Left lung (tissue), 10 donors: ENCODE measurements around the gene IGSF21. TPM values are rescaled to one million over a fixed set of nuclear protein-coding genes. Genes with fewer than 3 reads are reported as not detected.

Source experiments
- ATAC-seq: fragments of 200-7000 bp; cut with Tn5 transposase; one replicate; pipeline ENCODE4 v1.9.1; 2020; ENCODE audit warnings: moderate library complexity
- DNase-seq, 4 donors: peaks; one replicate each; pipeline ENCODE4 v3.0.0-alpha.2; 2013 to 2020
- H3K27ac ChIP-seq, 2 donors: fragments of 200-600 bp; sonication (generic) in 1 of 2; one replicate each; pipeline versions ENCODE4 v1.5.0 to v1.8.0; 2020 to 2021
- H3K27me3 ChIP-seq, 2 donors: fragments of 200-600 bp; sonication (generic) in 1 of 2; one replicate each; pipeline versions ENCODE4 v1.5.0 to v1.8.0; 2020 to 2021
- H3K36me3 ChIP-seq, 2 donors: fragments of 200-600 bp; sonication (generic) in 1 of 2; one replicate each; pipeline versions ENCODE4 v1.5.0 to v1.8.0; 2020 to 2021
- H3K4me1 ChIP-seq, 2 donors: fragments of 200-600 bp; one replicate each; pipeline ENCODE4 v1.8.0; 2021
- H3K4me3 ChIP-seq, 2 donors: fragments of 200-600 bp; sonication (generic) in 1 of 2; one replicate each; pipeline versions ENCODE4 v1.5.0 to v1.8.0; 2020 to 2021; ENCODE audit warnings: mild to moderate bottlenecking in 1 of 2
- H3K9me3 ChIP-seq, 2 donors: fragments of 200-600 bp; sonication (generic) in 1 of 2; one replicate each; pipeline versions ENCODE4 v1.5.0 to v1.8.0; 2020 to 2021
- intact Hi-C, 2 donors: fragments of 100-400 bp; cut with DNase I; formaldehyde crosslinking; loops; one replicate each; pipeline versions ENCODE4 v1.11.2 to v1.14.2; 2022
- polyA plus RNA-seq, 6 donors: library from polyadenylated mRNA; unstranded; fragments of 120-200 nt; gene quantifications; one replicate each; pipeline ENCODE4 v1.2.1, GENCODE V29; 2013; ENCODE audit not compliant: insufficient read length in 6 of 6
- total RNA-seq, 2 donors: library from RNA; stranded (reverse); fragmentation: NEBNext Ultra II Directional; extraction: Animal tissue kit (Norgen Biotek cat#: 25700); gene quantifications; one replicate each; pipeline ENCODE4 v1.2.1, GENCODE V29; 2021
- TF ChIP-seq, protein P1 (sequence below), 2 donors: fragments of 200-600 bp; sonication (generic) in 1 of 2; IDR thresholded peaks; one replicate each; pipeline versions ENCODE4 v1.5.0 to v1.8.0; 2021; ENCODE audit warnings: antibody characterized with exemption in 2 of 2
- donor health status: DM: no; HTN: yes; CAD: no.
- donor health status: DM: no; HTN: no; CAD: no.

IGSF21 gene
- total and polyA plus RNA-seq, 8 donors: 0.14 to 1.2 (median 0.25) TPM; not detected in 2

DNA sequence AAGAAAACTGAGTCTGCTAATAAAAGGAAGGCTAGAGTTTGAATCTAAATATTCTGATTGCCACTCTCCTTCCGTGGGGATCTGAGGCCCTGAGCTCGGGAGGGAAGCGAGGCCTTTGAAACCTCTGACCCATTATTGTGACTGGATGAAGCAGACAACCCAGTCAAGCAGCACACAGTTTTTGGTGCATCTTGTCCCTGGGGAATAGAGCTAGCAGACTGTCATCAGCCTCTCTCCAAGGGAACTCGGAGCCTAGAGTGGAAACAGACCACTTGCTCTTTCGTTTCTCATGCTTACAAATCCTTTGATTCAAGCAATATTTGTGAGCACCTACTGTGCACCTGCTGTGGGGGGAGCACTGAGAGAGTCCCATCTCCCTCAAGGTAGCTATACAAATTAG is 240.0 kb downstream of the IGSF21 start:
- Histone ChIP-seq H3K4me1 (no peaks in the 10 kb centered on the region), H3K4me3 (no peak overlapping the region), H3K27me3 (peaks cover 0 to 14% of the 10 kb centered on the region in 2 donors), H3K9me3 (no peaks in the 10 kb centered on the region), H3K27ac (no peak overlapping the region), H3K36me3 (no peaks in the 10 kb centered on the region)
- DNase-seq (no peak), ATAC-seq (no peak)
- TF ChIP-seq, protein P1, sequence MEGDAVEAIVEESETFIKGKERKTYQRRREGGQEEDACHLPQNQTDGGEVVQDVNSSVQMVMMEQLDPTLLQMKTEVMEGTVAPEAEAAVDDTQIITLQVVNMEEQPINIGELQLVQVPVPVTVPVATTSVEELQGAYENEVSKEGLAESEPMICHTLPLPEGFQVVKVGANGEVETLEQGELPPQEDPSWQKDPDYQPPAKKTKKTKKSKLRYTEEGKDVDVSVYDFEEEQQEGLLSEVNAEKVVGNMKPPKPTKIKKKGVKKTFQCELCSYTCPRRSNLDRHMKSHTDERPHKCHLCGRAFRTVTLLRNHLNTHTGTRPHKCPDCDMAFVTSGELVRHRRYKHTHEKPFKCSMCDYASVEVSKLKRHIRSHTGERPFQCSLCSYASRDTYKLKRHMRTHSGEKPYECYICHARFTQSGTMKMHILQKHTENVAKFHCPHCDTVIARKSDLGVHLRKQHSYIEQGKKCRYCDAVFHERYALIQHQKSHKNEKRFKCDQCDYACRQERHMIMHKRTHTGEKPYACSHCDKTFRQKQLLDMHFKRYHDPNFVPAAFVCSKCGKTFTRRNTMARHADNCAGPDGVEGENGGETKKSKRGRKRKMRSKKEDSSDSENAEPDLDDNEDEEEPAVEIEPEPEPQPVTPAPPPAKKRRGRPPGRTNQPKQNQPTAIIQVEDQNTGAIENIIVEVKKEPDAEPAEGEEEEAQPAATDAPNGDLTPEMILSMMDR (IDR thresholded peaks at IDR 0.05): no peak
- intact Hi-C loops: no loop called here

DNA sequence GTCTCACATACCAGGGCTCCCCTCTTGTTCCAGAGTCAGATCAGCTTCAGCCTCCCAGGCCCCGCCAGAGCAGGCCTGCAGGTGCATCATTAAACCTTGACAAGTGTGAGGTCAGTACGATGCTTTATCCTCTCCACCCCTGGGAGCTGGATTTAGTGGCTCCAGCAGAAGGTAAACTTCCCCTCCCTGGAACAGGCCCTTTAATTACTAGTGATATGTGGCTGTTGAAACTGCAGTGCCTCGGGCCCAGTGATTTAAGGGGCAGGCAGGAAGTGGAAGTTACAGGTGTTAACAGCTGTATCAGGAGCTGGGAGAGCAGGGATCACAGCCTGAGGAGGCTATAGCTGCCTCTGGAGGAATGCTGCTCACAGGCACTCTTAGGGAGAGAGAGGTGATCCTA is 240.8 kb downstream of the IGSF21 start:
- intact Hi-C loops: no loop called here
- no peak overlapping the region for H3K4me3 ChIP-seq
- no peaks in the 10 kb centered on the region for H3K36me3 ChIP-seq
- peaks cover 0 to 22% of the 10 kb centered on the region in 2 donors for H3K27me3 ChIP-seq
- H3K27ac ChIP-seq: no peak overlapping the region
- TF ChIP-seq, protein P1 (IDR thresholded peaks at IDR 0.05): no peak
- ATAC-seq: no peak
- no peaks in the 10 kb centered on the region for H3K9me3 ChIP-seq
- DNase-seq: no peak
- H3K4me1 ChIP-seq: no peaks in the 10 kb centered on the region

DNA sequence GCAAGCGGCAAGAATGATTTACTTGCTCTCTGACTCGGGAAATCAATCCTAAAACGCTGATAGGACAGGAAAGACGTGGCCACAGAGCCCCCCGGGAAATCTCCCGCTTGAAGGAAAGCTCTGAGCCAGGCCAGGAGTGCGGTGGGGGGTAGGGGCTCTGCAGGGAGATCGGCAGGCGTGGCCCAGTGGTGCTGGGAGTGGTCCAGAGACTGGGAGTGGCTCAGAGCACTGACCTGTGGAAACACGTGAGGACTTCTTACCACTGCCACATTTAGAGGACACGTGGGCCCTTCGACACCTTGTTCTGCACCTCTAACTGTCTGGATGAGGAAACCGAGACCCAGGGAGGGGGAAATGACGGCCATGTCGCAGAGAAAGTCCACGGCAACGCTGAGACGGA is 243.1 kb downstream of the IGSF21 start:
- TF ChIP-seq, protein P1 (IDR thresholded peaks at IDR 0.05): no peak
- Histone ChIP-seq H3K27me3 (peaks cover 0 to 29% of the 10 kb centered on the region in 2 donors), H3K4me3 (no peak overlapping the region), H3K9me3 (no peaks in the 10 kb centered on the region), H3K36me3 (no peaks in the 10 kb centered on the region), H3K27ac (no peak overlapping the region), H3K4me1 (no peaks in the 10 kb centered on the region)
- ATAC-seq (no peak), DNase-seq (no peak)
- intact Hi-C loops: no loop called here

DNA sequence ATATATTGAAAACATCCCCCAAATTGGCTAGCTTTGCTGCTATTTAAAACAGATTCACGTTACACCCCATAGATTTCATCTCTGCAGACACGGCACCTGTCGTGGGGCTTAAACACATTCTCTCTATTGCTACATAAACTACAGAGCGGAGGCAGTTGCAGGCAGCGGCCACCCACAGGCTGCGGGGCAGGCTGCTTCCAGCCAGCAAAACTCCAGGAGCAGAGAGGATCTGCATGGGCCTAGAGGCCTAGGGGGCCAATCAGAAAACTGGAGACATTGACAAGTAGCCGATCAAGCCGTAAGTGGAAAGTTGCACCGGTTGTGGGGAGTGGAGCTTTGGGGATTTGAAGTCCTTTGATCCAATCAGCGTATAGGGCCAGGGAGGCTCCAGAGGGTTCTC is 244.1 kb downstream of the IGSF21 start:
- DNase-seq (no peak), ATAC-seq (no peak)
- no peaks in the 10 kb centered on the region for H3K9me3 ChIP-seq
- no peak overlapping the region for H3K4me3 ChIP-seq
- no peak overlapping the region for H3K27ac ChIP-seq
- no peaks in the 10 kb centered on the region for H3K4me1 ChIP-seq
- peaks cover 0 to 33% of the 10 kb centered on the region in 2 donors for H3K27me3 ChIP-seq
- TF ChIP-seq, protein P1 (IDR thresholded peaks at IDR 0.05): no peak
- intact Hi-C loops: no loop called here
- no peaks in the 10 kb centered on the region for H3K36me3 ChIP-seq

DNA sequence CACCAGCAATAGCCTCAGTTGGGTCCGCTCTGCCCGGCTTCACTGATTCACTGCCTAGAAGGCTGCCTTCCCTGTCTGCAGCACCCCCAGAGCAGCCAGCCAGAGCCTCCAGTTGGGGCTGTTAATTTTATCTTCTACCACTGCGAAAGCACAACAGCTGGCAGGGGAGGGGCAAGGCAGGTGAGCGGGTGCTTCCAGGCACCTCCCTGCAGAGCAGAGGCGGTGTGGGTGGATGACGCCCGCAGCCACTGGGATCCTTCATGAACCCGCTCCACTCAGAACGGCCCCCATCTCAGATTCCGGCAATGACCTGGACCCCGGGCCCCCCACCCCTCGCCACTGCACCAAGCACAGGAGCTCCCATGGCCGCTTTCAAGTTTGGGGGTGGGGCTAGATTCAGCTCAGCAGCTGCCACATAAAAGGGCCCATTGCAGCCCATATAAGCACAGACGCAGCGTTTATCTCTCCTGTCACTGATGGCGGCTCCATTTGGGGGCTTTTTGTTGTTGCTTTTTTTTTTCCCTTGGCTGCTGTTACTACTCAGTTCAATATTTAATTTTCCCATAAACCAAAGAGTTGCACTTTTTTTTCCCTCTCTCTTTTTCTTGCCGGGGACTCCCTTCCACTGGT is 245.2 kb downstream of the IGSF21 start:
- H3K36me3 ChIP-seq: no peaks in the 10 kb centered on the region
- H3K4me1 ChIP-seq: no peaks in the 10 kb centered on the region
- ATAC-seq (no peak), DNase-seq (peak in 1 of 4 donors; percentile 13)
- peaks cover 0 to 33% of the 10 kb centered on the region in 2 donors for H3K27me3 ChIP-seq
- no peaks in the 10 kb centered on the region for H3K9me3 ChIP-seq
- TF ChIP-seq, protein P1 (IDR thresholded peaks at IDR 0.05): no peak
- H3K4me3 ChIP-seq: no peak overlapping the region
- no peak overlapping the region for H3K27ac ChIP-seq
- intact Hi-C loops: no loop called here
